HL-60 (cell line): Measurements from ENCODE around the gene CDK2.
"Not testable (repeated sequence)": the region's sequence is repeated elsewhere in the genome, so short reads cannot be mapped to it uniquely, and the experiment has no call there.

Experiments
- CTCF ChIP-seq: IDR thresholded peaks from one replicate; pipeline ENCODE4 v1.5.1; 2011; ENCODE audit warnings: low read length, control low read depth, inconsistent platforms; ENCODE audit not compliant: insufficient read depth
- GABPA ChIP-seq: IDR thresholded peaks from 2 replicates; pipeline ENCODE4 v1.6.1; 2012; ENCODE audit warnings: low read depth
- POLR2AphosphoS5 ChIP-seq: IDR thresholded peaks from 2 replicates; pipeline ENCODE4 v1.6.1; 2012; ENCODE audit warnings: low read depth
- SPI1 ChIP-seq: IDR thresholded peaks from 2 replicates; pipeline ENCODE4 v1.6.1; 2012; ENCODE audit warnings: low read depth, mild to moderate bottlenecking, borderline replicate concordance

GRCh38 chr12:56003376-56003775 is 36.7 kb downstream of the CDK2 start:
- not testable (repeated sequence) for TF ChIP-seq CTCF, POLR2AphosphoS5, GABPA
- peak; percentile 58; the same call in 1 of the 2 replicates for TF ChIP-seq SPI1
